GM19025 (cell line): ENCODE measurements around the gene PDIA6.
"Not testable (repeated sequence)": the region's sequence is repeated elsewhere in the genome, so short reads cannot be mapped to it uniquely, and the experiment has no call there.

ENCODE experiments used
- ATAC-seq: cut with Tn5 transposase; IDR thresholded peaks from one replicate; pipeline ENCODE4 v1.9.1; 2021; ENCODE audit warnings: mild to moderate bottlenecking, low read depth, moderate library complexity; ENCODE audit not compliant: unreplicated experiment

The PDIA6 gene

DNA sequence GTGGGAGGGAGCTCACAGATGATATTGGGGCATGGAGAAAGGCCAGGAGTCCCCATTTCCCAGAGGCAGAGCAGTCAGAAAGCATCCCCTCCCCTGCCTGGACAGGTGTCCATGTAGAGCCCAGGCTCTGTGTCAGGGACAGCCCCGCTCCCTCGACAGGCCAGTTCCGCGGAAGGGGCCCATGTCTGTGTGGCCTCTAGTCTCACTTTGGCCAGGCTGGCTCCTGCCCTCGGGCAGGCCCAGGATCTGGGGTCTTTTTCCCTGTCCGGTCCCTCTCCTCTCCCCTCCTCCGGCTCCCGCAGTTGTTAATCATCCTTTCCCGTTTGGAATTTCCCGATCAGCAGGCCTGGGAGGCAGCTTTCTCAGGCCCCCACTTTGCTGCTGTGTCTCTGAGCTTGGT is 20.4 kb upstream of the PDIA6 start:
- no peak for ATAC-seq

DNA sequence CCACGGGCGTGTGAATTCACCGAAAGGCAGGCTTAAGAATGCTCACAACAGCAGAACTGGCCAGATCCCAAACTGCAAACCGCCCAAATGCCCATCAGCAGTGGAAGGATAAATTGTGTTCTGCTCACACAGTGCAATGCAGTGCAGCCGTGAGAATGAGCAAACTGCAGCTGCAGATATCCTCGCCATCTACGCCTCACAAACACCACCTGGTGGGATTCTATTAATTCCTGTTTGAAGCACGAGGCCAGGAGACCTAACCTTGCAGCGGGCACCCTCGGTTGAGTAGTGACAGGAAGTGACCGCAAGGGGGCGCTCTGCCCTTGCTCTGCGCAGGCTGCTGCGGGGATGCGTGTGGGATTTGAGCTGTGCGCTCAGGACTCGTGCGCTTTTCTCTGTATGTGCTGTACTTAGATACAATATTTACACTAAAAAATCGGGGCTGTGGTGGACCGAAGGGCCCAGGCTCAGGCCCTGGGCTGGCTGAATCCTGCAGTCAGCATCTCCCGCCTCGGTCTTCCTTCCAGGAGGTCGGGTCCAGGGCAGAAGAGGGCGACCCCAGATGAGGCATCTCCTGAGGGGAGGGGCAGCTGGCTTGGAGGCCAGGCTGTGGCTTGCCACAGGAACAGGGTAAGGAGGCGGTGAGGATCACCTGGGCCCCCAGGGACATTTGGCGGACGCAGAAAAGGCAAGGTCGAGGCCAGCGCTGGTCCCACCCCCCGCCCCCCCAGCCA is 19.8 kb upstream of the PDIA6 start:
- ATAC-seq, result no peak

DNA sequence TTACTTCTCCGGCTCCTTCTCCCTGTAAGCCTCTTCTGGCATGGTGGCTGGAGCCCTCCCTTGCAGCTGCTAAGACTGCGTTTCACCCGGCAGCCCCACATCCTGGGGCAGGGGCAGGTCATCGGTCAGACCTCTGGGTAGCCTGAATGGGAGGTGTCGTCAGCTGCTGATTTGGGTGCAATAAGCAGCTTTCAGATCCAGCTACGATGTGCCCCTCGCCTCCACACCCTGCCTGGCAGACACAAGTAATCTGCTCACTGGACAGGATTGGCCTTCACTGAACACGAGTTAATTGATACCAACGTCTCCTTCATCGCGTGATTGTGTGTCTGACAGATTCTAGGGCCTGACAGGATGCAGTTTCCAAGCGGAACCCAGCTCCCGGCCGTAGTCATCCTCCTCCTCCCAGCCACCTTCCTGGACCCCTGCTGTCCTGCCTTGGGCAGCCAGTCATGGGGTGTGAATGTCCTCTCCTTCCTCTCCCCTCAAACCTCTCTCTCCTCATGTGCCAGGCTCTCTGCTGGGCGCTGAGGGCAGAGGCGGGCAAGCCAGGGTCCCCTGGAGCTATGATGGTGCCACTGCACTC is 18.9 kb upstream of the PDIA6 start:
- ATAC-seq, result no peak

DNA sequence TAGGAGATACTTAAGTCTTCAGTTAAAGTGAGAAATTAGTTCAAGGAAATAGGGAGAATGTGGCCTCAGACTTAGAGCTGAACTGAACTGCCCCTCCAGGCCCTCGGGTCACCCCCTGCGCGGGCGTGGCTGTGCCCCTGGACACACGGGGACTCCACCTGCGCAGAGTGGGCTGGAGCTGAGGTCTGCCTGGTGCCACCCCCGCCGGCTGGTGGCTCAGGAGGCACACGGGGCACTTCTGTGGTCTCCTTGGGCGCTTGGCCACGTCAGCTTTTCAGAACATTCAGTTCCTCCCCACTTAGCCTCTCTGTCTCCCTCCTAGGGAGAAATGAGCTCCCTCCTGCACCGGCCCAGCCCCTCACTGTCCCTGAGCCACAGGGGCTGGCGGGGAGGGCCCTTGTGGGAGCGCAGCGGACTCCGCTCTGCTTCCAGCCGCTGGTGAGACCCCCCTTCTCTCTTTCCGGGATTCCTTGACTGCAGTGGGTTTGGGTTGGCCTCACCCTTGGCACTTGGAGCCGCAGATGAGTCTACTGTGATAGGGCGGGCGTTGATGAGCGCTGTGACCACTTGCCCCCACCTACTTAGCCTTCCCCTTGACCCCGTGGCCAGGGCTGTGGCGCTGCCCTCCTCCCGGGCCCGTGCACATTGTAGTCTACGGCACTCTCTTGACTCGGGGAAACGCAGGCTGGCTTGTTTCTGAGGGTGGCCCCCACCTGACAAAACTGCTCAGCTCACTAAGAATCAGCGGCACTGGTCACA is 18.2 kb upstream of the PDIA6 start:
- no peak for ATAC-seq

DNA sequence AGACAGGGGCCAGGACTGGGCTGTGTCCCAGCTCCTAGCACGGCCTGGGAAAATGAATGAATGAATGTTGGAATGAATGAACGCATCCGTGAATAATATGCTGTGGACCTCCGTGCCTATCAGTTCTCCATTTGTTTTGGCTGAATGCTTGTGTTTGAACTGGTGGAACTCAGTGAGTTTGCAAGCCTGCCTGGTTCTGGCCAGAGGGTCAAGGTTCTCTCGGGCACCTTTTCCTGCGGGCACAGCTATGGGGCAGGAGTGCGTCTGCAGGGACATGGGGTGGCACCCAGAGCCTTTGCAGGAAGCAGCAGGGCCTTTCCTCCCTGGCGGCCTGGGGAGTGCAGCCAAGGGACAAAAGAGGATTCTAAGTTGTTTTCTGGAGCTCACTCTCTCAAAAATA is 17.6 kb upstream of the PDIA6 start:
- ATAC-seq, result no peak

DNA sequence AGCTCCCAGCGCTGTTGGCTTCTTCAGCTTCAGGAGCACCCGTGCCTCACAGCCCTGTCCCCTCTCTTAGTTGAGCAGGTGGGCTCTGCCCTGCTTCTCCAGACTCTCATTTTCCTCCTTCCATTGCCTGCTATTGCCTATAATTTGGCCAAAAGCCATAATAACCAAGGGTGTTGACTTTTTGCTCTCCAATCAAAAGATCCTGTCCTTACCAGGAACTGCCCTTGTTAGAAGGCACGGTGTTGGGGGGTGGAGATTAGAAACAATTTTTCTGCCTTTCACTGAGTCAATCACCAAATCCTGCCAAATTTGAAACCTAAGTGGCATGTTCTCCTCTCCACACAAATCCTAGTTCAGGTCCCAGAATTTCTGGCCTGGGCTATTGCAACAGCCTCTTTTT is 16.7 kb upstream of the PDIA6 start:
- ATAC-seq, result no peak

DNA sequence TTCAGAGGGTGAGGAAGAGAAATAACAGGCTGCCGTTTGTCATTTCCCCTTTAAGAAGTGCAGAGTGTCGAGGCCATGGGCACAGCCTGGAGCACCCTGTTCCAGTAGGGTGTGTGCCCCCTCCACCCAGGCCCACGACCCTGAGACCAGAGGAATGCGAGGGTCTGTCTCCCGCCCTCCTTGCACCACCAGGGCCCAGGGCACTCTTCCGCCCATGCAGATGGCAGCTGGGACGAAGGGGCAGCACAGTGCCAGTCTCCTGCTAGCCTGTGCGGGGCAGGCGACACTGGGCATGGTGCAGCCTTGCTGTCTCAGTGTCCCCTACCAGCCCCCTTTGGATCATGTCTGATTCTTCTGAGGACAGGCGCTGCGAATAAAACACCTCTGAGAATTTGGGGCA is 15.8 kb upstream of the PDIA6 start:
- no peak for ATAC-seq

DNA sequence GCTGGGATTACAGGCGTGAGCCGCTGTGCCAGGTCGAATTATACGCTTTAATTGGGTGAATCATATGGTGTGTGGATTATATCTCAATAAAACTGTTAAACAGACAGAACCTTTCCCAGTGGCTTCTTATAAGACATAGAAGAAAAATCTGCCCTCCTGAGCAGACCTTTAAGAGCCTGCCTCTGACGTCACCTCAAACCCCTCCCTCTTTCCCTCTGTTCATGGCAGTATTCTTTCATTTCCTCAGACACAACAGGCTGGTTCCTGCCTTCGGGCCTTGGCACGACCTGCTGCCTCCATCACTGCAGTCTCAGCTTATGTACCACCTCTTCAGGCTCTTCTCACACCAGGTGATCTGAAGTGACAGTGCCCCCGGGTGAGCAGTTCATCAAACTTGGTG is 14.0 kb upstream of the PDIA6 start:
- no peak for ATAC-seq

DNA sequence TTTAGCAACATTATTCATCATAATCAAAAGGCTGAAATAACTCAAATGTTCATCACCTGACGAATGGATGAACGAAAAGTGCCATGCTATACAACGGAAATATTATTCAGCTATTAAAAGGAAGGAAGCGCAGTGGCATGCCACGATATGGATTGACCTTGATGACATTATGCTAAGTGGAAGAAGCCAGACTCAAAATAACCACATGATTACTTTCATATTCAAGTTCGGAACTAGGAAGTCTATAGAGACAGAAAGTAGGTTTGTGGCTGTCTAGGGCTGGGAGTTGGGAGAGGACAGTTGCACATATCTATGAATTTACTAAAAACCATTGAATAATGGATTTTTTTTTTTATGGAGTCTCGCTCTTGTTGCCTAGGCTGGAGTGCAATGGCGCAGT is 13.4 kb upstream of the PDIA6 start:
- ATAC-seq, result no peak

DNA sequence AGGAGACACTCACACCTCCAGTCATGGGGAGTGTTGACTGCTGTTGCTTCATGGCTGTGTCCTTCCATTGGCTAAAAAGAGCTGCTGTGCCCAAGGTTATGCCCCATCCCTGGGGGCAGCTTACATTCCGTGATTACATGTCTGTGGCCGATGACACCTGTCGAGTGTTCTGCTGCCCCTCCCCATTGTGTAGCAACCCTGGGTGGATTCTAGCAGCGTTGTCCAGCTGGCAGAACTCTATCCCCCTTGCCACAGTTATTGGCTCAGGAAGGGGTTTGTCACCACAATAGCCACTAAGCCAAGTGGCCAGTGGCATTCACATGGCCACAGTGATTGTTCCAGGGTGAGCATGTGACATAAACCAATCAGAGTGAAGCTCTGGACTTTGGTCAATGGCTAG is 11.6 kb upstream of the PDIA6 start:
- ATAC-seq, result no peak

DNA sequence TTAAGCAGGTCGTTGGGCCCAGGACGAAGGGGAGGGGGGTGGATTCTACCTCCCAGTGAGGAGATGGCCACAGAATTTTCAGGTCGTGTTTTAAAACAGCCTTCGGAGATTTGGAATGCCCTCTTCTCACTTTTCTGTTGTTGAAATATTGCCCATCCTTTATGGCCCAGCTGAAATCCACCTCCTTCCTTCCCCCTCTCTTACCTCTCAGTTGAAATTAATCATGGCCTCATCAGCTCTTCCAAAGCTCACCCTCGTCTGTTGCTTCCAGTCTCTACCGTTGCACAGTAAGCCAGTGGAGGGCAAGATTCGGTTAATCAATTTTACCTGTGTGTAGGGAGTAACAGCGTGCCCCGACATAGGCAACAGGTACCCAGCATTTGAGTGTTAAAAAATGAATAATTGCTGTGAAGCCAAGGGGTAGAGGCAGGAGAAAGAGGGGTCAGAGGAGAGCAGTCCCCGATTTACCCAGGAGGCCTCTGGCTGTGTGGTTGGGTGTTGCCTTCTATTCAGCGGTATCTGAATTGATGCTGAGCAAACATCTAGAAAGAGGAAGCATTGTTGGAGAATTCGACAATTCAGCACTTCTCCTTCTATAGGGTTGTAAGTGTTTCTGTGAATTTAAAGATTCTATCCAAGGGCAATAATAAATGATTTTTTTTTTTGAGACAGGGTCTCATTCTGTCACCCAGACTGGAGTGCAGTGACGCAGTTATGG is 8.6 kb upstream of the PDIA6 start:
- no peak for ATAC-seq

DNA sequence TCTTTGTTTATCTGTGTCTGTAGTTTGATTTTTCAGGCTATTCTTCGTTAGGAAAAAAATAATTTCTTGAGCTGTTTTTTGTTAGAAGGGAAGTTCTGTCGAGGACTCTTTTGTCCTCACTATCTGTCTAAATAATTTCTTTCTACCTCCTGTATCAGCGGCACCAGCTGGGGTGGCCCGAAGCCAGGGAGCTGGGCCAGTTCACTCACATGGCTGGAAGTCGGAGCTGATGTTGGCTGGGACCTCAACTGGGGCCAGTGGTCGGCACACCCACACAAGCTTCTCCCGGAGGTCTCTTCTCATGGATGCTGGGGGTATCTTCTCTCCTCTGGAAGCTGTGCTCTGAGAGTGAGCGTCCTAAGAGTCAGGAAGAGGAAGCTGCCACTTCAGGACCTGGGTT is 8.0 kb upstream of the PDIA6 start:
- ATAC-seq, result no peak

DNA sequence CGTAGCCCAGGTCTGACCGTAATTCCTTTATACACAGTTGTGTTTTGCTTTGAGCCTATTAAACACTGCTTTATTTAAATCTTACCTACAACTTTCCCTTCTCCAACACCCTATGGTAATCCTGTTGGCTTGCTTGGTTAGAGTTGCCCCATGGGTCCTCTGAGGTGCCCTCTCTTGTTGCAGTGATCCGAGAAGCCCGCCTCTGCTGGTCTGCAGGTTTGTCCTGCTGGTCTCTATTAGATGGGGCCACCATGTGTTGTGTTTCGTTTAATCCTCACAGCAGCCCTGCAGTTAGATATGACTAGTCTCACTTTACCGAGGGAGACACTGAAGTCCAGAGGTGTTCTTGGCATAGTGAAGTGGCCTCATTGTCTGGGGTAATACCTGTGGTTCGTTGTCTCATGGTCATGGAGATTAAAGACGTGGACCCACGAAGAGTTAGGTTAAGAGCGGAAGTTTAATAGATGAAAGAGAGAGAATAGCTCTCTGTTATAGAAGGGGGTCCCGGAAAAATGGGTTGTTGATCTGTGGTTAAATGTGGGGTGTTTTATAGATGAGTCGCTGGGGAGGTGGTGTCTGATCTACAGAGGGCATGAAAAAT is 7.2 kb upstream of the PDIA6 start:
- ATAC-seq, result no peak

DNA sequence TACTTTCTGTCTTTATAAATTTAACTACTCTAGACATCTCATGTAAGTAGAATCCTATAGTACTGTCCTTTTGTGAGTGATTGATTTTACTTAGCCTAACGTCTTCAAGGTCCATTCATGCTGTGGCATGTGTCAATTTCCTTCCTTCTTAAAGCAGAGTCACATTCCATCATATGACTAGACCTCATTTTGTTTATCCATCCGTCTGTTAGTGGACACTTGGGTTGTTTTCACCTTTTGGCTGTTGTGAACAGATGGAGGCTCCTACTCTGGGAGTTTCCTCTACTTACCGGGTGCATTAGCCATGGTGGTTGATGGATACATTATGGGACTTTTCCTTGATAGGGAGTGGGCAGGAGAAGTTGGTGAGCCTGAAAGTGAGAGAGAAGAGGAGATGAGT is 6.4 kb upstream of the PDIA6 start:
- no peak for ATAC-seq

DNA sequence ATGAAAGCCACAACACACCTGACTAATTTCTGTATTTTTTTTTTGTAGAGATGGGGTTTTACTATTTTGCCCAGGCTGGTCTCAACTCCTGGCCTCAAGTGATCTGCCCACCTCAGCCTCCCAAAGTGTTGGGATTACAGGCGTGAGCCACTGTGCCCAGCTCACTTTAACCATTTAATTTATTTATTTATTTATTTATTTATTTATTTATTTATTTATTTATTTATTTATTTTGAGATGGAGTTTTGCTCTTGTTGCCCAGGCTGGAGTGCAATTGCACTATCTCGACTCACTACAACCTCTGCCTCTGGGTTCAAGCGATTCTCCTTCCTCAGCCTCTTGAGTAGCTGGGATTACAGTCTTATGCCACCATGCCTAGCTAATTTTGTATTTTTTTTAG is 5.7 kb upstream of the PDIA6 start:
- not testable (repeated sequence) for ATAC-seq

DNA sequence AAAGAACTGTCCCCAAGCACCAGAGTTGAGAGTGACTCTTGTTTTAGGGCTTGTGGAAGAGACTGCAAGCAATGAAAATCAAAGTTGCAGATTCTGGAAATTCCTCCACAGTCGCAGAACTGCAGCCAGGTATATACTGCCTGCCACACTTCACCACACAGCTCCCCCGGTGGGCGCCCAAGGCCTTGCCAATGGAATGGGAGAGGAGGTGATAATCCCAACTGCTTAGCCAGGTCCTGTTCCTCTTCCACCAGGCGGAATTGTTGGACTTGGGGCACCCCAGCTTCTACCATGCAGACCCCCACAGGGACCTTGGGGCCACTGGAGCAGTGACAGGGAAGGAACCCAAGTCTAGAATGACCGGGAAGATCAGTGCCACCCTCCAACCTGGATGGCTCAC is 4.8 kb upstream of the PDIA6 start:
- no peak for ATAC-seq

DNA sequence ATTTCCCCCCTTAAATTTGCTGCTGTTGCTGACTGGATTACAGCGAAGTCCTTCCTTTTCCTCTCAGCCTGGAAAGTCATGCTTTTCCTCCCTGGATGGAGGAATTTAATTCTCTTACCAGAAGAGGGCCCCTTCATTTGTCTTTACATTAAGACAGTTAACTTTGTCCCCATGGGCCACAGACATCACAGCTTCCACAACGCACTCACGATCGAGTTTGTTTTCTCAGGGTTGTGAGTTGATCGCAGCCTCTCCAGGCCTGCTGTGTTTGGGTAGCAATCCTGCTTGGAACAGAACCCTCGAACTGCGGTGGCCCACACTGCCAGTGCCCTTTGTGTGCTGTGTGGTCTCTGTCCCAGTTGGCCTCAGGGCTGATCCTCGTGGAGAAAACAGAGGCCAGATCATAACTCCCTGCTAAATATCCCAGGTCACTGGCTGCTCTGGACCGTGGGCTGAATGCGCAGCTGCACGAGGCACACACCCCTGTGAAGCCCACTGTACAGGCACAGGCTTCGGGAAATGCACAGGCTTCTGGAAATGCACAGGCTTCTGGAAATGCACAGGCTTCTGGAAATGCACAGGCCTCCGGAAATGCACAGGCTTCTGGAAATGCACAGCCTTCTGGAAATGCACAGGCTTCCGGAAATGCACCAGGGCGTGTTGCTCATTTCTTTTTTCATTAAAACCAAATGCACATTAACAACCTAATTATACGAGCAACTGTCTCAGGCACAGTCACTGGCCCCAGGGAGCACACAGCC is 2.2 kb upstream of the PDIA6 start:
- ATAC-seq, result no peak

DNA sequence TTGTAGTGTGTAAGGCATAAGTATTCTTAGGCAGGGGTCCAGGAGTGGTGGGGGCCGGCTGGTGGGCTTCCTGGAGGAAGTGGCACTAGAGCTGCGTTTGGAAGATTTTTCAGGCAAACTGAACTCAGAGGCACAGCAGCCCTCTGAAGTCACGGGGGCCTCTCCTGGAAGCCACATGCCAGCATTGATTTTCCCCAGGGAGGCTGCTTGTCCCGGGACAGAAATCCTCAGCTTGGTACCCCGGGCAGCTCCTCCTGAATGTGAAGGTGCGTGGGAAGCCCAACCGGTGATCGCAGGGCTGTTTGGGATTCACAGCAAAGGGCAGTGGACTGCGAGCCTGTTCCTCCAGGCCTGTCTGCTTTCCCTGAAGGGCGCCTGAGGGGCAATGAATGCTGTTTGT is 1.6 kb upstream of the PDIA6 start:
- ATAC-seq, result no peak

DNA sequence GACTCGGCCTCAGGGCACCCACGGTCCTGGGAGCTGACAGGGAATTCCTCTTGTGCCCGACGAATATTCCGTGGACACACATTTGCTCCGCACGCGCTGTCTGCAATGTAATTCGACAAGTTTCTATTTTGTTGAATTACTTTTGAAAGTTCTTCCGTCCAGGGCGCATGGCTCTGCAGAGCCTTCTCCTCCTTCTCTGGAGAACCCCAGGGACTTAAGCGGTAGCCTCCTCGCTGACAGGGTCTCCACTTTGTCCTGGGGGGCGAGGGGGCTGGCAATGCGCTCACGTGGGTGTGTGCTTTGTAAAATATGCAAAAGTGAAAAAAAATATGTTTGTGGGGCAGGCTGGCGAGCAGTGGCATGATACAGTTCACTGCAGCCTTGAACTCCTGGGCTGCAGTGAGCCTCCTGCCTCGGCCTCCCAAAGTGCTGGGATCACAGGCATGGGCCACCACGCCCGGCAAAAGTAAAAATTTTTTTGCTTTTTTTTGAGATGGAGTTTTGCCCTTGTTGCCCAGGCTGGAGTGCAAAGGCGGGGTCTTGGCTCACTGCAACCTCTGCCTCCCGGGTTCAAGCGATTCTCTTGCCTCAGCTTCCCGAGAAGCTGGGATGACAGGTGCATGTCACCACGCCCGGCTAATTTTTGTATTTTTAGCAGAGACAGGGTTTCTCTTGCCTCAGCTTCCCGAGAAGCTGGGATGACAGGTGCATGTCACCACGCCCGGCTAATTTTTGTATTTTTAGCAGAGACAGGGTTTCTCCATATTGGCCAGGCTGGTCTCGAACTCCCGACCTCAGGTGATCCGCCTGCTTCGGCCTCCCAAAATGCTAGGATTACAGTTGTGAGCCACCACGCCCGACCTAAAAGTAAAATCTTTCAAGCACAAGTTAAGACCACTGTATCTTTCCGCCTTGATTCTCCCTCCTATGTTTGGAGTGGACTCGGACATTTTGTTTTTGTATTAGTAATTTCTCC is 866 bp upstream of the PDIA6 start:
- not testable (repeated sequence) for ATAC-seq
